HL-60 (cell line): ENCODE measurements around the gene CHMP4A.

ENCODE experiments used
- TF ChIP-seq, protein P1 (sequence below): IDR thresholded peaks from one replicate; pipeline ENCODE4 v1.5.1; 2011; ENCODE audit warnings: low read length, control low read depth, inconsistent platforms; ENCODE audit not compliant: insufficient read depth
- TF ChIP-seq, protein P2 (sequence below): IDR thresholded peaks from 2 replicates; pipeline ENCODE4 v1.6.1; 2012; ENCODE audit warnings: low read depth; ENCODE audit not compliant: insufficient replicate concordance

DNA sequence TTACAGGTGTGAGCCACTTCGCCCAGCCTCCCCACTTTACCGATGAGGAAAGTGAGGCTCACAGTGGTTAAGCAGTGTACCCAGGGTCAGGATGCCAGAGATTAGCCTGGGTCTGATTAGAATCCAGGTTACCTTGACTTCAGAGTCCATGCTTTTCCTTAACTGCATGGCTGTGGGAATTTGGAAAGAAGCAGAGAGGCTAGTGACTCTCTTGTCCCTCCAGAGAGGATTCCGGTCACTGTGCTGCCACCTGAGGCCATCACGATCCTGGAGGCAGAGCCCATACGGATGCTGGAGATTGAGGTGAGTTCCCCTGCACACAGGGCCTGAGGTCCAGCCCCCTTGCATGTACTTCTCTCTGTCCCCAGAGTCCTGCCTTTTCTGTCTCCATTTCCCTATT is 36.7 kb downstream of the CHMP4A start:
- TF ChIP-seq, protein P1, sequence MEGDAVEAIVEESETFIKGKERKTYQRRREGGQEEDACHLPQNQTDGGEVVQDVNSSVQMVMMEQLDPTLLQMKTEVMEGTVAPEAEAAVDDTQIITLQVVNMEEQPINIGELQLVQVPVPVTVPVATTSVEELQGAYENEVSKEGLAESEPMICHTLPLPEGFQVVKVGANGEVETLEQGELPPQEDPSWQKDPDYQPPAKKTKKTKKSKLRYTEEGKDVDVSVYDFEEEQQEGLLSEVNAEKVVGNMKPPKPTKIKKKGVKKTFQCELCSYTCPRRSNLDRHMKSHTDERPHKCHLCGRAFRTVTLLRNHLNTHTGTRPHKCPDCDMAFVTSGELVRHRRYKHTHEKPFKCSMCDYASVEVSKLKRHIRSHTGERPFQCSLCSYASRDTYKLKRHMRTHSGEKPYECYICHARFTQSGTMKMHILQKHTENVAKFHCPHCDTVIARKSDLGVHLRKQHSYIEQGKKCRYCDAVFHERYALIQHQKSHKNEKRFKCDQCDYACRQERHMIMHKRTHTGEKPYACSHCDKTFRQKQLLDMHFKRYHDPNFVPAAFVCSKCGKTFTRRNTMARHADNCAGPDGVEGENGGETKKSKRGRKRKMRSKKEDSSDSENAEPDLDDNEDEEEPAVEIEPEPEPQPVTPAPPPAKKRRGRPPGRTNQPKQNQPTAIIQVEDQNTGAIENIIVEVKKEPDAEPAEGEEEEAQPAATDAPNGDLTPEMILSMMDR = no peak
- TF ChIP-seq, protein P2, sequence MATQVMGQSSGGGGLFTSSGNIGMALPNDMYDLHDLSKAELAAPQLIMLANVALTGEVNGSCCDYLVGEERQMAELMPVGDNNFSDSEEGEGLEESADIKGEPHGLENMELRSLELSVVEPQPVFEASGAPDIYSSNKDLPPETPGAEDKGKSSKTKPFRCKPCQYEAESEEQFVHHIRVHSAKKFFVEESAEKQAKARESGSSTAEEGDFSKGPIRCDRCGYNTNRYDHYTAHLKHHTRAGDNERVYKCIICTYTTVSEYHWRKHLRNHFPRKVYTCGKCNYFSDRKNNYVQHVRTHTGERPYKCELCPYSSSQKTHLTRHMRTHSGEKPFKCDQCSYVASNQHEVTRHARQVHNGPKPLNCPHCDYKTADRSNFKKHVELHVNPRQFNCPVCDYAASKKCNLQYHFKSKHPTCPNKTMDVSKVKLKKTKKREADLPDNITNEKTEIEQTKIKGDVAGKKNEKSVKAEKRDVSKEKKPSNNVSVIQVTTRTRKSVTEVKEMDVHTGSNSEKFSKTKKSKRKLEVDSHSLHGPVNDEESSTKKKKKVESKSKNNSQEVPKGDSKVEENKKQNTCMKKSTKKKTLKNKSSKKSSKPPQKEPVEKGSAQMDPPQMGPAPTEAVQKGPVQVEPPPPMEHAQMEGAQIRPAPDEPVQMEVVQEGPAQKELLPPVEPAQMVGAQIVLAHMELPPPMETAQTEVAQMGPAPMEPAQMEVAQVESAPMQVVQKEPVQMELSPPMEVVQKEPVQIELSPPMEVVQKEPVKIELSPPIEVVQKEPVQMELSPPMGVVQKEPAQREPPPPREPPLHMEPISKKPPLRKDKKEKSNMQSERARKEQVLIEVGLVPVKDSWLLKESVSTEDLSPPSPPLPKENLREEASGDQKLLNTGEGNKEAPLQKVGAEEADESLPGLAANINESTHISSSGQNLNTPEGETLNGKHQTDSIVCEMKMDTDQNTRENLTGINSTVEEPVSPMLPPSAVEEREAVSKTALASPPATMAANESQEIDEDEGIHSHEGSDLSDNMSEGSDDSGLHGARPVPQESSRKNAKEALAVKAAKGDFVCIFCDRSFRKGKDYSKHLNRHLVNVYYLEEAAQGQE = no peak
